RKO (cell line): ENCODE data around the gene ZFHX2.
"Not testable (repeated sequence)": the region's sequence is repeated elsewhere in the genome, so short reads cannot be mapped to it uniquely, and the experiment has no call there.

Experiments used
- DNase-seq: peaks from one replicate; pipeline ENCODE4 v3.0.0-alpha.2; 2016; ENCODE audit warnings: low spot score

The ZFHX2 gene

GRCh38 chr14:23539248-23540140 is 12.1 kb downstream of the ZFHX2 start:
- peak; percentile 40 for DNase-seq

GRCh38 chr14:23538785-23539184 is 12.8 kb downstream of the ZFHX2 start:
- DNase-seq: no peak

GRCh38 chr14:23538050-23538718 is 13.4 kb downstream of the ZFHX2 start:
- DNase-seq: no peak

- DNase-seq: peak; percentile 21
Measured at GRCh38 chr14:23537351-23538049, 14.1 kb downstream of the ZFHX2 start.

GRCh38 chr14:23536906-23537305 is 14.7 kb downstream of the ZFHX2 start:
- not testable (repeated sequence) for DNase-seq

- no peak for DNase-seq
Measured at GRCh38 chr14:23536494-23536893, 15.1 kb downstream of the ZFHX2 start.

GRCh38 chr14:23535943-23536342 is 15.6 kb downstream of the ZFHX2 start:
- no peak for DNase-seq

GRCh38 chr14:23533652-23534435 is 17.7 kb downstream of the ZFHX2 start:
- no peak for DNase-seq

- DNase-seq: no peak
Measured at GRCh38 chr14:23532658-23533057, 18.9 kb downstream of the ZFHX2 start.

GRCh38 chr14:23531391-23531790 is 20.2 kb downstream of the ZFHX2 start:
- DNase-seq: no peak

GRCh38 chr14:23530375-23531055 is 21.1 kb downstream of the ZFHX2 start:
- DNase-seq: no peak

GRCh38 chr14:23529016-23529415 is 22.5 kb downstream of the ZFHX2 start:
- no peak for DNase-seq

GRCh38 chr14:23528555-23528954 is 23.0 kb downstream of the ZFHX2 start:
- no peak for DNase-seq

GRCh38 chr14:23525611-23526010 is 26.0 kb downstream of the ZFHX2 start:
- no peak for DNase-seq

- DNase-seq: no peak
Measured at GRCh38 chr14:23524954-23525353, 26.6 kb downstream of the ZFHX2 start.

- no peak for DNase-seq
Measured at GRCh38 chr14:23523229-23524016, 28.1 kb downstream of the ZFHX2 start.

GRCh38 chr14:23522643-23523198 is 28.8 kb downstream of the ZFHX2 start:
- no peak for DNase-seq

GRCh38 chr14:23521785-23522640 is 29.6 kb downstream of the ZFHX2 start:
- DNase-seq: no peak

- no peak for DNase-seq
Measured at GRCh38 chr14:23520899-23521533, 30.5 kb downstream of the ZFHX2 start.
